Measurements from ENCODE around the gene ROBO3. TPM values are rescaled to one million over a fixed set of nuclear protein-coding genes. Genes with fewer than 3 reads are reported as not detected.

Gene ROBO3
- total RNA-seq, 1 donor from 2014 or later = 30.6 TPM

GRCh38 chr11:124869331-124869730 lies 4.1 kb downstream of the ROBO3 start:
- no peak for DNase-seq (ENCODE audit: low read depth)
- H3K4me3 ChIP-seq (ENCODE audit: low read depth, low read length) = no peak overlapping the region
- TF ChIP-seq, protein P1, sequence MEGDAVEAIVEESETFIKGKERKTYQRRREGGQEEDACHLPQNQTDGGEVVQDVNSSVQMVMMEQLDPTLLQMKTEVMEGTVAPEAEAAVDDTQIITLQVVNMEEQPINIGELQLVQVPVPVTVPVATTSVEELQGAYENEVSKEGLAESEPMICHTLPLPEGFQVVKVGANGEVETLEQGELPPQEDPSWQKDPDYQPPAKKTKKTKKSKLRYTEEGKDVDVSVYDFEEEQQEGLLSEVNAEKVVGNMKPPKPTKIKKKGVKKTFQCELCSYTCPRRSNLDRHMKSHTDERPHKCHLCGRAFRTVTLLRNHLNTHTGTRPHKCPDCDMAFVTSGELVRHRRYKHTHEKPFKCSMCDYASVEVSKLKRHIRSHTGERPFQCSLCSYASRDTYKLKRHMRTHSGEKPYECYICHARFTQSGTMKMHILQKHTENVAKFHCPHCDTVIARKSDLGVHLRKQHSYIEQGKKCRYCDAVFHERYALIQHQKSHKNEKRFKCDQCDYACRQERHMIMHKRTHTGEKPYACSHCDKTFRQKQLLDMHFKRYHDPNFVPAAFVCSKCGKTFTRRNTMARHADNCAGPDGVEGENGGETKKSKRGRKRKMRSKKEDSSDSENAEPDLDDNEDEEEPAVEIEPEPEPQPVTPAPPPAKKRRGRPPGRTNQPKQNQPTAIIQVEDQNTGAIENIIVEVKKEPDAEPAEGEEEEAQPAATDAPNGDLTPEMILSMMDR (conservative IDR thresholded peaks at IDR 0.05; ENCODE audit: low read depth, low read length) = no peak

GRCh38 chr11:124869856-124870387 lies 4.7 kb downstream of the ROBO3 start:
- TF ChIP-seq, protein P1 (conservative IDR thresholded peaks at IDR 0.05; ENCODE audit: low read depth, low read length) = no peak
- DNase-seq (ENCODE audit: low read depth) = no peak
- H3K4me3 ChIP-seq (ENCODE audit: low read depth, low read length) = no peak overlapping the region

- DNase-seq (ENCODE audit: low read depth) = no peak
- H3K4me3 ChIP-seq (ENCODE audit: low read depth, low read length) = no peak overlapping the region
- TF ChIP-seq, protein P1 (conservative IDR thresholded peaks at IDR 0.05; ENCODE audit: low read depth, low read length) = no peak
Measured at GRCh38 chr11:124870430-124870829, 5.2 kb downstream of the ROBO3 start.

- H3K4me3 ChIP-seq (ENCODE audit: low read depth, low read length) = no peak overlapping the region
- TF ChIP-seq, protein P1 (conservative IDR thresholded peaks at IDR 0.05; ENCODE audit: low read depth, low read length) = no peak
Measured at GRCh38 chr11:124872280-124872679, 7.0 kb downstream of the ROBO3 start.

DNA sequence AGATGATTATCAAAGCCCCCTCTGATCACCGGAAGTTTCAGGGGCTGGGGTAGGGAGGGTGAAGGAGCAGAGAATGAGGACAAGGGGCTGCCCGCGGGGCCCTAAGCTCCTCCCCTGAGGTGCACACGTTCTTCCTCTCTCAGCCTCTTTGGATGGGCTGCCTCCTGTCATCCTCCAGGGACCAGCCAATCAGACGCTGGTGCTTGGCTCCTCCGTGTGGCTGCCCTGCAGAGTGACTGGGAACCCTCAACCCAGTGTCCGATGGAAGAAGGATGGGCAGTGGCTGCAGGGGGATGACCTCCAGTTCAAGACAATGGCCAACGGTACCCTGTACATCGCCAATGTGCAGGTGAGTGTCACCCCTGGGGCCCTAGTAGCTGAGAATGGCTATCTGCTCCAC lies 7.5 kb downstream of the ROBO3 start:
- no peak for DNase-seq (ENCODE audit: low read depth)

More at GRCh38 chr11:124872280-124872679, 7.0 kb downstream of the ROBO3 start:
- no peak for DNase-seq (ENCODE audit: low read depth)

DNA sequence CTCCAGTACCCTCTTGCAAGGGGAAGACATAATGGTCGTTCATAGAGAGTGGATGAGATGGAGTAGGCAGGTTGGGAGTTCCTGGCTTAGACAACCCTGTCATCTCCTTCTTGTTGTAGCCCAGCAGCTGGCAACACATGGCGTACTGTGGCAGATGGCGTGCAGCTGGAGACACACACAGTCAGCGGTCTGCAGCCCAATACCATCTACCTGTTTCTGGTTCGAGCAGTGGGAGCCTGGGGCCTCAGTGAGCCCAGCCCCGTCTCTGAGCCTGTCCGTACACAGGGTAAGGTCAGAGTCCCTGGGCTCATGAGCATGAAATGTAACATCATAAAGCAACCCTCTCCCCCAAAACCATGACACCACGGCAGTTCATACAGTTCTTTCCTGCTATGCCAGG lies 8.7 kb downstream of the ROBO3 start:
- no peak for DNase-seq (ENCODE audit: low read depth)
- TF ChIP-seq, protein P1 (conservative IDR thresholded peaks at IDR 0.05; ENCODE audit: low read depth, low read length) = no peak
- no peak overlapping the region for H3K4me3 ChIP-seq (ENCODE audit: low read depth, low read length)

More for the DNA sequence above, 7.5 kb downstream of the ROBO3 start:
- H3K4me3 ChIP-seq (ENCODE audit: low read depth, low read length) = no peak overlapping the region
- TF ChIP-seq, protein P1 (conservative IDR thresholded peaks at IDR 0.05; ENCODE audit: low read depth, low read length) = no peak

- no peak overlapping the region for H3K4me3 ChIP-seq (ENCODE audit: low read depth, low read length)
- TF ChIP-seq, protein P1 (conservative IDR thresholded peaks at IDR 0.05; ENCODE audit: low read depth, low read length) = no peak
- no peak for DNase-seq (ENCODE audit: low read depth)
Measured at GRCh38 chr11:124874571-124875255, 9.5 kb downstream of the ROBO3 start.

Data from epithelial cell of proximal tubule (primary cell).